Ovary (tissue), 9 donors: ENCODE data around the gene RIPOR2. TPM values are rescaled to one million over a fixed set of nuclear protein-coding genes. Genes with fewer than 3 reads are reported as not detected.
"Not testable (repeated sequence)": the region's sequence is repeated elsewhere in the genome, so short reads cannot be mapped to it uniquely, and the experiment has no call there.

Experiments used
- DNase-seq, 5 donors: peaks; one replicate each; pipeline ENCODE4 v3.0.0-alpha.2; 2019 to 2020
- H3K27ac ChIP-seq, 2 donors: fragments of 200-600 bp; one replicate each; pipeline versions ENCODE4 v1.5.1 to v1.8.0; 2019 to 2022
- H3K27me3 ChIP-seq: fragments of 200-600 bp; one replicate; pipeline ENCODE4 v1.8.0; 2022
- H3K36me3 ChIP-seq: fragments of 200-600 bp; sonication (generic); one replicate; pipeline ENCODE4 v1.5.1; 2019
- H3K4me1 ChIP-seq: one replicate; pipeline ENCODE4 v1.8.1; 2013; ENCODE audit warnings: mild to moderate bottlenecking, moderate library complexity; ENCODE audit not compliant: insufficient read depth
- H3K4me3 ChIP-seq: fragments of 200-600 bp; sonication (generic); one replicate; pipeline ENCODE4 v1.5.1; 2017
- H3K9me3 ChIP-seq, 2 donors: fragments of 200-600 bp in 1 of 2; sonication (generic) in 1 of 2; one replicate each; pipeline versions ENCODE4 v1.5.1 to v1.8.1; 2013 to 2019; ENCODE audit warnings: mild to moderate bottlenecking in 1 of 2, moderate library complexity in 1 of 2
- EP300 ChIP-seq: sonication (generic); formaldehyde crosslinking; IDR thresholded peaks from one replicate; pipeline ENCODE4 v1.6.1; 2017; ENCODE audit warnings: antibody characterized with exemption
- POLR2A ChIP-seq: fragments of 450-650 bp; IDR thresholded peaks from one replicate; pipeline ENCODE4 v1.6.1; 2017; ENCODE audit warnings: antibody characterized with exemption, mild to moderate bottlenecking, moderate library complexity
- WGBS, 3 donors: extraction: QIAGEN DNeasy Blood & Tissue Kit in 1 of 3; methylation state at CpG; one replicate each; pipeline versions ENCODE4 v1.1.5 to v1.1.7; 2013 to 2017; 5-methylcytosine and 5-hydroxymethylcytosine counted together
- intact Hi-C, 4 donors: fragments of 100-400 bp; cut with DNase I; formaldehyde crosslinking; loops; one replicate each; pipeline versions ENCODE4 v1.11.0 to v1.15.1; 2022 to 2023
- polyA plus RNA-seq, 2 donors: library from polyadenylated mRNA; stranded (reverse); fragments of 200-250 nt in 1 of 2; fragments of 350-450 nt in 1 of 2; fragmentation: Illumina TruSeq in 1 of 2; extraction: RNeasy Lipid Tissue Mini Kit (QIAGEN cat#74804) in 1 of 2; gene quantifications; one replicate each; pipeline ENCODE4 v1.2.3, GENCODE V29; 2013 to 2014
- total RNA-seq, 7 donors: library from RNA; depleted of rRNA in 2 of 7; stranded (reverse); fragments of >200 nt in 2 of 7; fragmentation: NEBNext Ultra II Directional in 3 of 7; extraction: Animal tissue kit (Norgen Biotek cat#: 25700) in 3 of 7; gene quantifications; one replicate each; pipeline versions ENCODE4 v1.1.0 to v1.2.4, GENCODE V29; 2016 to 2023
- TF ChIP-seq, protein P1 (sequence below), 3 donors: fragments of 450-650 bp in 2 of 3; fragments of 200-600 bp in 1 of 3; IDR thresholded peaks; one replicate each; pipeline versions ENCODE4 v1.5.1 to v1.8.0; 2016 to 2022; ENCODE audit warnings: antibody characterized with exemption in 3 of 3, mild to moderate bottlenecking in 1 of 3
- donor health status: DM: no; HTN: no; CAD: no; lungs with moderate emphysema.
- donor health status: DM: no; HTN: no; CAD: no.
- donor health status: Bipolar disorder and iron deficiency.
- donor health status: DM: yes; HTN: yes; CAD: no.
- donor health status: DM: no; HTN: no; CAD: no.
- donor health status: DM: yes; HTN: yes; CAD: no.

Gene RIPOR2
- total and polyA plus RNA-seq, 9 donors = 1.1 to 14.4 (median 4.5) TPM

DNA sequence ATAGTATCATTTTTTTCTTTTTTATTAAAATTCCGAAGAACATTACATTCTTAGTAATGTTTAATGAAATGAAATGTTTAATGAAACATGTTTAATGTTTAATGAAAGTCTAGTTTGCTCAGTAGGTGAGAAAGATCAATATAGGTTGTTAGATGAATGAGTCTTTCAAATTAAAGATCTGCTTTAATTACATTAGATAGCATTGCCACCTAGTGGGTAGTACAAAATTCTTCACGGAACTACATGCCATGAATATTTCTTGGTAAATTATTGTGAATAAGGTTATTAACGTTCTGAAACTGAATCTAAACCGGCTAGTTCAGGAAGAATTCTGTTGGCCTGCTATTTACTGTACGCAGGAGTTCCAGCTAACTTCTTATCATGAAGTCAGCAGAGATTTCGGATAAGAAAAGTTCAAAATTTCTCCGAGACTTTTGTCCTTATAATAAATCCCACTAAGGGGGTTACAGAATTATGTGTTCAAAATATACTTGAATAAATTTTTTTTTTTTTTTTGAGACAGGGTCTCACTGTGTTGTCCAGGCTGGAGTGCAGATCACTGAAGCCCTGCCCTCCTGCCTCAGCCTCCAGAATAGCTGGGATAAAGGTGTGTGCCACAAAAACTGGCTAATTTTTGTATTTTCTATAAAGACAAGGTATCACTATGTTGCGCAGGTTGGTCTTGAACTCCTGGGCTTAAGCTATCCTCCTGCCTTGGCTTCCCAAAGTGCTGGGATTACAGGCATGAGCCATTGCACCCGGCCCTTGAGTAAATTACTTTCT is 168.9 kb downstream of the RIPOR2 start:
- H3K27me3 ChIP-seq = no peaks in the 10 kb centered on the region
- intact Hi-C loops = loop anchor here in 3 of 4 donors (5.0 to 10.0 kb wide), 3 partner anchors 182 to 192 kb away; no protein-coding TSS in a partner anchor
- no peaks in the 10 kb centered on the region for H3K36me3 ChIP-seq
- TF ChIP-seq POLR2A = no peak
- TF ChIP-seq, protein P1, sequence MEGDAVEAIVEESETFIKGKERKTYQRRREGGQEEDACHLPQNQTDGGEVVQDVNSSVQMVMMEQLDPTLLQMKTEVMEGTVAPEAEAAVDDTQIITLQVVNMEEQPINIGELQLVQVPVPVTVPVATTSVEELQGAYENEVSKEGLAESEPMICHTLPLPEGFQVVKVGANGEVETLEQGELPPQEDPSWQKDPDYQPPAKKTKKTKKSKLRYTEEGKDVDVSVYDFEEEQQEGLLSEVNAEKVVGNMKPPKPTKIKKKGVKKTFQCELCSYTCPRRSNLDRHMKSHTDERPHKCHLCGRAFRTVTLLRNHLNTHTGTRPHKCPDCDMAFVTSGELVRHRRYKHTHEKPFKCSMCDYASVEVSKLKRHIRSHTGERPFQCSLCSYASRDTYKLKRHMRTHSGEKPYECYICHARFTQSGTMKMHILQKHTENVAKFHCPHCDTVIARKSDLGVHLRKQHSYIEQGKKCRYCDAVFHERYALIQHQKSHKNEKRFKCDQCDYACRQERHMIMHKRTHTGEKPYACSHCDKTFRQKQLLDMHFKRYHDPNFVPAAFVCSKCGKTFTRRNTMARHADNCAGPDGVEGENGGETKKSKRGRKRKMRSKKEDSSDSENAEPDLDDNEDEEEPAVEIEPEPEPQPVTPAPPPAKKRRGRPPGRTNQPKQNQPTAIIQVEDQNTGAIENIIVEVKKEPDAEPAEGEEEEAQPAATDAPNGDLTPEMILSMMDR (IDR thresholded peaks at IDR 0.05) = peak in 2 of 3 donors; percentile 11 to 21
- DNase-seq = no peak
- H3K27ac ChIP-seq = no peak overlapping the region
- no peaks in the 10 kb centered on the region for H3K4me1 ChIP-seq
- no peak overlapping the region for H3K4me3 ChIP-seq
- WGBS, 3 donors = 23 to 35% (median 28%) methylated on average over 9 of the region's 9 CpGs
- no peaks in the 10 kb centered on the region for H3K9me3 ChIP-seq

DNA sequence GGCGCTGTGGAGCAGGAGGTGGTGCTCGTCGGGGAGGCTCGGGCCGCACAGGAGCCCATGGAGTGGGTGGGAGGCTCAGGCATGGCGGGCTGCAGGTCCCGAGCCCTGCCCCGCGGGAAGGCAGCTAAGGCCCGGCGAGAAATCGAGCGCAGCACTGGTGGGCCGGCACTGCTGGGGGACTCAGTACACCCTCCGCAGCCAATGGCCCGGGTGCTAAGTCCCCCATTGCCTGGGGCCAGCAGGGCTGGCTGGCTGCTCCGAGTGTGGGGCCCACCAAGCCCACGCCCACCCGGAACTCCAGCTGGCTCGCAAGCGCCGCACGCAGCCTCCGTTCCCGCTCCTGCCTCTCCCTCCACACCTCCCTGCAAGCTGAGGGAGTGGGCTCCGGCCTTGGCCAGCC is 169.8 kb downstream of the RIPOR2 start:
- not testable (repeated sequence) for H3K27me3 ChIP-seq, H3K4me3 ChIP-seq, H3K9me3 ChIP-seq, H3K4me1 ChIP-seq, H3K36me3 ChIP-seq, H3K27ac ChIP-seq, DNase-seq
- intact Hi-C loops = loop anchor here in 3 of 4 donors (5.0 to 10.0 kb wide), 3 partner anchors 181 to 191 kb away; no protein-coding TSS in a partner anchor
- WGBS, 3 donors = 92 to 96% (median 94%) methylated on average over 20 to 26 of the region's 26 CpGs

- not testable (repeated sequence) for H3K4me3 ChIP-seq, H3K4me1 ChIP-seq, H3K27me3 ChIP-seq, H3K36me3 ChIP-seq, H3K27ac ChIP-seq, H3K9me3 ChIP-seq, DNase-seq
- WGBS, 3 donors = 89 to 94% (median 93%) methylated on average over 20 of the region's 20 CpGs
- intact Hi-C loops = loop anchor here (5.0 to 10.0 kb wide), 3 partner anchors 180 to 190 kb away; no protein-coding TSS in a partner anchor
Observed at GRCh38 chr6:24764833-24765828, 170.6 kb downstream of the RIPOR2 start.

- WGBS, 3 donors = 69 to 74% (median 72%) methylated on average over 3 of the region's 3 CpGs
- Histone ChIP-seq H3K4me1 (peaks cover 2% of the 10 kb centered on the region), H3K4me3 (no peak overlapping the region), H3K9me3 (no peaks in the 10 kb centered on the region), H3K27ac (no peak overlapping the region), H3K36me3 (no peaks in the 10 kb centered on the region), H3K27me3 (no peaks in the 10 kb centered on the region)
- DNase-seq = no peak
- intact Hi-C loops = loop anchor here in 3 of 4 donors (5.0 to 10.0 kb wide), 3 partner anchors 179 to 189 kb away; no protein-coding TSS in a partner anchor
- TF ChIP-seq POLR2A (no peak), EP300 (no peak)
- TF ChIP-seq, protein P1 (IDR thresholded peaks at IDR 0.05) = no peak
Observed at GRCh38 chr6:24763578-24763977, 172.2 kb downstream of the RIPOR2 start.

- intact Hi-C loops = loop anchor here in 3 of 4 donors (5.0 to 10.0 kb wide), 3 partner anchors 177 to 187 kb away; no protein-coding TSS in a partner anchor
- Histone ChIP-seq H3K27me3 (no peaks in the 10 kb centered on the region), H3K36me3 (no peaks in the 10 kb centered on the region), H3K27ac (no peak overlapping the region), H3K4me3 (no peak overlapping the region), H3K4me1 (peaks cover 2% of the 10 kb centered on the region), H3K9me3 (no peaks in the 10 kb centered on the region)
- TF ChIP-seq POLR2A (no peak), EP300 (no peak)
- TF ChIP-seq, protein P1 (IDR thresholded peaks at IDR 0.05) = no peak
- no peak for DNase-seq
Observed at GRCh38 chr6:24761851-24762250, 173.9 kb downstream of the RIPOR2 start.
